ENCODE measurements around the gene MOXD1.
A peak's percentile ranks its signal among the peaks of the same experiment; 100 is the strongest.

DNA sequence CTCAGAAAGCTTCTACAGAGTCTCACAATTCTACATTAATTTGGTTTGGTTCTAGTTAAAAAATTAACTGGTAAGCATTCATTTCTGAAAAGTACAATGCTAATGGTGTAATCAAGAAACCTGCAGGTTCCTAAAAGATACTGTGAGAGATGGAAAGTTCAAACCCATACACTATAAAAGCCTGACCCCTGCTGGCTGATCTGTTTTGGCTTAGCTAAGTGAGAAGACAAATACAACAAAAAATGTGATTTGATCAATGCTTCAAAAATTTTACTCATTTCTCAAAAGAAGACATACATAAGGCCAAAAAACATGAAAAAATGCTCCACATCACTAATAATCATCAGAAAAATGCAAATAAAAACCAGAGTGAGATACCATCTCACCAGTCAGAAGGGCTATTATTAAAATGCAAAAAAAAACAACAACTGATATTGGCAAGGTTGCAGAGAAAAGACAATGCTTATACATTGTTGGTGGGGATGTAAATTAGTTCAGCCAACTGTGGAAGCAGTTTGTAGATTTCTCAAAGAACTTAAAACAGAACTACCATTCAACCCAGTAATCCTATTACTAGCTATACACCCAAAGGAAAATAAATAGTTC is 102.8 kb downstream of the MOXD1 start:
- TF ChIP-seq, protein P1, sequence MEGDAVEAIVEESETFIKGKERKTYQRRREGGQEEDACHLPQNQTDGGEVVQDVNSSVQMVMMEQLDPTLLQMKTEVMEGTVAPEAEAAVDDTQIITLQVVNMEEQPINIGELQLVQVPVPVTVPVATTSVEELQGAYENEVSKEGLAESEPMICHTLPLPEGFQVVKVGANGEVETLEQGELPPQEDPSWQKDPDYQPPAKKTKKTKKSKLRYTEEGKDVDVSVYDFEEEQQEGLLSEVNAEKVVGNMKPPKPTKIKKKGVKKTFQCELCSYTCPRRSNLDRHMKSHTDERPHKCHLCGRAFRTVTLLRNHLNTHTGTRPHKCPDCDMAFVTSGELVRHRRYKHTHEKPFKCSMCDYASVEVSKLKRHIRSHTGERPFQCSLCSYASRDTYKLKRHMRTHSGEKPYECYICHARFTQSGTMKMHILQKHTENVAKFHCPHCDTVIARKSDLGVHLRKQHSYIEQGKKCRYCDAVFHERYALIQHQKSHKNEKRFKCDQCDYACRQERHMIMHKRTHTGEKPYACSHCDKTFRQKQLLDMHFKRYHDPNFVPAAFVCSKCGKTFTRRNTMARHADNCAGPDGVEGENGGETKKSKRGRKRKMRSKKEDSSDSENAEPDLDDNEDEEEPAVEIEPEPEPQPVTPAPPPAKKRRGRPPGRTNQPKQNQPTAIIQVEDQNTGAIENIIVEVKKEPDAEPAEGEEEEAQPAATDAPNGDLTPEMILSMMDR (IDR thresholded peaks at IDR 0.05), result peak; percentile 44 to 63 (median 56)
- TF ChIP-seq POLR2A (IDR thresholded peaks at IDR 0.05), result no peak
